GM19467 (cell line): ENCODE measurements around the gene LMBR1.
"Not testable (repeated sequence)": the region's sequence is repeated elsewhere in the genome, so short reads cannot be mapped to it uniquely, and the experiment has no call there.

Source experiments
- ATAC-seq: cut with Tn5 transposase; IDR thresholded peaks from one replicate; pipeline ENCODE4 v1.9.1; 2021; ENCODE audit warnings: mild to moderate bottlenecking, moderate library complexity; ENCODE audit not compliant: unreplicated experiment

The LMBR1 gene

DNA sequence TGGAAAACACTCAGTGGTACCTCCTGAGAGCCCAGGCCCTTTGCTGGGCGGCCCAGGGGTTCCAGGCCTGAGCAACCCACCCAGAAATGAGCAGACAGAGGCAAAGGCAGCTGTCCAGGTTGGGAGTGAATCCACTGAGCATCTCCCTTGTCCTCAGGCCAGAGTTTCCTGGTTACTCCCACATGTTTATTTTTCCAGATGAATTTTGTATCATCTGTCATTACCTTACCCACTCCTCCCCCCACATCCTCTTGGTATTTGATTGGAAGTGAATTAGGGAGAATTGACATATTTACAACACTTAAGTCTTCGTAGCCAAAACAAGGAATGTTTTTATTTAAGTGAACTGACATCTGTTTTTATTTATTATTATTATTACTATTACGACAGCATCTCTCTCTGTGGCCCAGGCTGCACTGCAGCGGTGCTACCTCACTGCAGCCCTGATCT, 13.2 kb upstream of the LMBR1 start:
- ATAC-seq = no peak

DNA sequence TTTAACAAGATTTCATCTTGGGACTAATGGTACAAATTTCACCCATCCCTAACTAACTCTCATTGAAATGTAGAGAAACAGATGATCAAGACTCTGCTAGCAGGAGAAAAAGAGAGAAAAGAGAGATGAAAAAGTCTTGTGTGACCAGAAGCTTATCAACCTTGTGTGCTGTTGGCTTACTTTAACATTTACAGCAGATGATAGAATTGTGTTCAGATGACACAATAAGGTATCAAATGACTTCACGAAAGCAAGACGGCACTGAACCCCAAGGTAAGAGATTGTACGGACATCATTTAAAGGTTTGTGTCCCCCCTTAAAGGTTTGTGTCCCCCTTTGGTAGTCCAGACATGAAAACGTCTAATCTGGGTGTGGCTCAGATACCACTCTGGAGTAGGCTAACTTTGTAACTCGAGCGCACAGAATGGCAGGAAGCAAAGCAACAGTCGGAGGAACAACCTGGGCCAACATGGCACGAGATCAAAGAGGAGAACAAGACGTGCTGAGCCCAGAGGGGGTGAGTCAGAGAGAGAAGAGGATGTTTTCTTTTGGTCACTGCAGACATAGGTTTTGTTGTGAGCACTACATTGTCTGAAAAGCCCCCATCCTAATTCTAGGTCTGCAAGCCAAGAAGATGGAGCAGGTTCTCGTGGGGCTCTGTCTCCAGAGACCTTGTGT, 10.4 kb upstream of the LMBR1 start:
- no peak for ATAC-seq

DNA sequence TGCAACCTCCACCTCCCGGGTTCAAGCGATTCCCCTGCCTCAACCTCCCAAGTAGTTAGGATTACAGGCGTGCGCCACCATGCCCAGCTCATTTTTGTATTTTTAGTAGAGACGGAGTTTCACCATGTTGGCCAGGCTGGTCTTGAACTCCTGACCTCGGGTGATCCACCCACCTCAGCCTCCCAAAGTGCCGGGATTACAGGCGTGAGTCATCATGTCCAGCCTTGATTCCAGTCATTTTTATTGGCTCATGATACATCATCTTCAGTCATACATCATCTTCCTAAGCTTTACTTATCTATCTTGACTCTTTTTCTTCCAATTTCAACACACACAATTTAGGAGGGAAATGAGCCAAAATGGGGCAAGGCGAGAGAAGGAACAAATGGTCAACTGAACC, 7.1 kb upstream of the LMBR1 start:
- ATAC-seq = not testable (repeated sequence)

DNA sequence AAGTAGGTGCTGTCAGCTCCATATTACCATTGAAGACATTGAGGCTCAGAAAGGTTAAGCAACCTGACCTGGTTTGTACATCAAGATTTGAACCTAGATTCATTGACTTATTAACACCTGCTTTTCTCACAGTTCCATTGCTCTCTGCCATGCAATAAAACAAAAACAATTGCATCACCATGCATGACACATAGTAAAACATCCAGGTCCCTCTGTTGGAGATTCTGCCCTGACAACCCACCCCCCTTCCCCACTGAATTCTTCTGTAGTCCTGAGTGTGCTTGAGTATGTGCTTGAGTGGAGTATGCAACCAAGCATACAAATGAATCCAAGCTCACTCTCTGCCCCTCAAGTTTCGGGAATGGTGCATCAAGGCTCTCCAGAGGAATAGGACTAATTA, 6.0 kb upstream of the LMBR1 start:
- no peak for ATAC-seq

DNA sequence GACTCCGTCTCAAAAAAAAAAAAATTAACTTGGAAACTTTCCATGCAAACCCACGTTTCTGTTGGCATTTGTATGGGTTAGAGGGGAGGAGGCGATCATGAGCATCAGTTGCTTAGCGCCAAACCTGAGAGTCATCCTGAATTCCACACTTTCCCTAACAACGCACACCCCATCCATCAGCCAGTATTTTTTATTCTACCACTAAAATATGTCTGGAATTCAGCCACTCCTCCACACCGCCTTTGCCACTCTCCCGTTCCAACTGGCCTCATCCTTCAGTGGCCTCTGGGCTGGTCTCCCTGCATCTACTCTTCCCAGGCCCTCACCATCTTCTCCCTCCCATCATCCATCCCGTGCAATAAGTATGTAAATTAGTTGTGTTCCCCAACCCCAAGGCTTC, 4.7 kb upstream of the LMBR1 start:
- ATAC-seq = no peak

DNA sequence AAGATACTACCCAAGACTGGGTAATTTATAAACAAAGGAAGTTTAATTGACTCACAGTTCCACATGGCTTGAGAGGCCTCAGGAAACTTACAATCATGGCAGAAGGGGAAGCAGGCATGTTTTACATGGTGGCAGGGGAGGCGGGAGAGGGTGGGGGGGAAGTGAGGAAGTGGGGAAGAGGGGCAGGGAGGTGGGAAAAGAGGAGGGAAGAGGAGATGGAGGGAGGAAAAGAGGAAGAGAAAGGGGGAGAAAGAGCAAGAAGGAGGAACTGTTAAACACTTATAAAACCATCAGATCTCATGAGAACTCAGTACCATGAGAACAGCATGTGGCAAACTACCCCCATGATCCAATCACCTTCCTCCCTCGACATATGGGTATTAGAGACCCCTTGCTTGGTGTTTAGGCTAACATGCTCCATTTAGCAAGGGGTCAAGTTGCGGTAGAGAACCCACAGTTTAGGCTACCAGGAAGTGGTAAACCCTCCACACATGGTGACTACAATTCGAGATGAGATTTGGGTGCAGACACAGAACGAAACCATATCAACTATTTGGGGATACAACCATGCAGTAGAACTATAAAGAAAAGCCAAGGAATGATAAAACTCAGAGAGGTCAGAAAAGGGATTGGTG, 3.5 kb upstream of the LMBR1 start:
- no peak for ATAC-seq

DNA sequence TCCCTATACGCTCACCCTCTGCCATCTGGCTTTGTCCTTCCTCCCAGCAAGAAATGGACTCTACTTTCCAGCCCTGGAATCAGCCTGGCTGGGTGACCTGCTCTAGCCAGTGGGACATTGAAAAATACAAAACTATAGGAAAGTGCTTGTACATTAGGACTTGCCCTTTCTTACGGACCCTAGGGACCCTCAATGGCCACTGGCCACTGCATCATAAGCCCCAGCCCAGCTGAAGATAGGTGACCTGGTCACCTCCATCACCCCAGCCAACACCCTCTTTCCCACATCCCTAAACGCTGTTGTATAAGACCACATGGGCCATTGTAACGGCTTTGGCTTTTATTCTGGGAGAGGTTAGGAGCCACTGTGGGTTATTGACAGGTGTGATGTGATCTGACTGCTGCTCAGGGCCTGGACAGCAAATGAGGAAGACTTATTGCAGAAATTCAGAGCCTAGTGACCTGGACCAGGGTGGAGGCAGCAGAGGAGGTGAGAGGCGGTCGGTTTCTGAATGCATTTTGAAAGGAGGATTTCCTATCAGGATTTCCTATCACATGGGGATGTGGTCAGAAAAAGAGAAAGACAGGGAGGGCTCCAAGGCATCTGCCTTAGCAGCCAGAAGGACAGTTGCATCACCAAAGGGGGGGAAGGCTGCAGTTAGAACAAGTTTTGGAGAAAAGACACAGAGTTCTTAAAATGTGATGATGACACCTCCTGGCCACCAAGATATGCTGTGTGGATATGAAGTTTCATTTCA, 2.2 kb upstream of the LMBR1 start:
- no peak for ATAC-seq

DNA sequence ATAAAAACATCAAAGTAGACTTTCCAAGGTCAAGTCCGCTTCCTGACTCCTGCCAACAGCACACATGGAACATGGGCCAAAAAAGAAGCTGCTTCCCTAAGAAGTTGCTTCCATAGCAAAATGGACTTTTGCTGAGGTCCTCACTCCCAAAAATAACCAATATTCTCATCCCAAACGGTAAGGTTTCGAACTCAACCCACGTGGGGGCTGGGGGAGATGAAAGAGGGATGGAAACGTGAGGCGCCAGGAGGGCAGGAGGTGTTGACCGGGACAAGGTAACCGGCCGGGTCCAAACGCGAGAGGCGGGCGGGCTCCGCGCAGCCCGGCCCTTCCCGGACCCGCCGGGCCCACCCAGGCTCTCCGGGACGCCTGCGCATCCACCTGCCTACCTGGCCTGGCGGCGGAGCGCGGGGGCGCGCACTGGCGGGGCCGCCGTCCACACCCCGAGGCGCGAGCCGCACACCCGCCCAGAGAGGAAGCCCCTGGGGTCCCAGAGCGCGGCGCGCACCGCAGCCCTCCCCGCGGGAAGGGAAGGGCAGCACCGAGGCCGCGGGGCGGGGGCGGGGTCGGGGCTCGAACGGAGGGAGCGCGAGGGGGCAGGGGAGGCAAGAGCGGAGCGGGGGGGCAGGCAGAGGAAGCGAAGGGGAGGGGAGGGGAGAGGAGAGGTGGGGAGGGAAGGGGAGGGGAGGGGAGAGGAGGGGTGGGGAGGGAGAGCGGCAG, 742 bp downstream of the LMBR1 start:
- ATAC-seq = peak; percentile 27

DNA sequence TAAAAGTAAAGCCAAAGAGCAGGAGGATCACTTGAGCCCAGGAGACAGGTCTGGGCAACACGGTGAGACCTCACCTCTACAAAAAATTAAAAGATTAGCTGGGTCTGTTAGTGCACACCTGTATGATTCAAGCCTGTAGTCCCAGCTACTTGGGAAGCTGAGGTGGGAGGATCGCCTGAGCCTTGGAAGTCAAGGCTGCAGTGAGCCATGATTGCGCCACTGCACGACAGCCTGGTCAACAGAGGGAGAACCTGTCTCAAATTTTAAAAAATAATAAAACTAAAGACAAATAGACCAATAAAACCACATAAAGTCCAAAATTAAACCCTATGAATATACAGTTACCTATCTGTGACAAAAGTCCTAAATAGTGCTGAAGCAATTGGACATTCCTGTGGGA, 3.2 kb downstream of the LMBR1 start:
- ATAC-seq = no peak

DNA sequence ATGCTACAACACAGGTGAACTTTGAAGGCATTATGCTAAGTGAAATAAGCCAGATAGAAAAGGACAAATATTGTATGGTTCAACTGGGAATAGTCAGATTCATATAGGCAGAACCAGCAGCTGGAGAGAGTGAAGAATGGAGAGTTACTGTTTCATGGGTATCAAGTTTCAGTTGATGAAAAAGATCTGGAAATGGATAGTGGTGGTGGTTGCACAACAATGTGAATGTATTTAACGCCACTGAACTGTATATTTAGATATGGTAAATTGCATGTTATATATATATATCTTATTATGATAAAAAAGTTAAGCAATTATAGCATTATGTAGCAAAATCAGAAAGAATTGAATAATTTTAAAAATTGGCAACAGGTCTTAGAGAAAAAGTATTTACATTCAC, 3.9 kb downstream of the LMBR1 start:
- no peak for ATAC-seq

DNA sequence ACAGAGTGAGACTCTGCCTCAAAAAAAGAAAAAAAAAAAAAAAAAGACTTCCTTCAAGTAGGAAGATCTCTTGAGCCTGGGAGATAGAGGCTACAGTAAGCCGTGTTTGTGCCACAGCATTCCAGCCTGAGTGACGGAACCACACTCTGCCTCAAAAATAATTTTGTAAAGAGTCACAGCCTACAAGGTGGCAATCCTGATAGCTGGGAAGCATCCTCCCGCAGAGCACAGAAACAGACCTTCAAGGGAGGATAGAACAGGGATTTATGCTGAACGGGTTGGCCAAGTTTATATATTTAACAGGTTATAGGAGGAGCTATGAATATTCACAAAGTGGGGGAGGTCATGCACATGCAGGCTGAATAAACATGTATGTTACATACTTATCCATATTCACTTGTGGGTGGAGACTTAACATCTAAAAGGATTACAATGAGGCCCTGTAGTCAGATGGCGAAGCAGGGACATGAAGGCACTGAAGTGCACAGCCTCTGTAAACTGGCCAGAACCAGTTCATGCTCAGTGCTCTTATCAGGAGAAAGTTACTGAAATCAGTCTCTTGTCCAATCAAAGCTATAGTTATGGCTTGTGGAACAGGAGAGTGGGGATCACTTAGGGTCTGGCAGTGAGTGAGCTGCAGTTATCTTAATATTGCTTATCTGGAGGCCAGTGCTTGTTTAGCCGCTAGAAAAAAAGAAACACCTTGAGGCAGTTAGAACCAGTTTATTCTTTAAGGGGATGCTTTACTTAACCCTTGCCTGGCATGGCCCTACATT, 6.8 kb downstream of the LMBR1 start:
- no peak for ATAC-seq

DNA sequence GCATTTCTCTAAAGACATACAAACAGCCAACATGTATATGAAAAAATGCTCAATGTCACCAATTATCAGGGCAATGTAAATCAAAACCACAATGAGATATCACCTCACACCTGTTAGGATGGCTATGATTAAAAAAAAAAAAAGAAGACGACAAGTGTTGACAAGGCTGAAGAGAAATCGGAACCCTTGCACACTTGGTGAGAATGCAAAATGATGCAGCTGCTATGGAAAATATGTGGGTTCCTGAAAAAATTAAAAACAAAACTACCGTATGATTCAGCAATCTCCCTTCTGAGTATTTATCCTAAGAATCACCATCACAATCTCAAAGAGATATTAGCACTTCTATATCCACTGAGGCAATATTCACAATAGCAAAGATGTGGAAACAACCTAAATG, 11.3 kb downstream of the LMBR1 start:
- ATAC-seq = no peak

DNA sequence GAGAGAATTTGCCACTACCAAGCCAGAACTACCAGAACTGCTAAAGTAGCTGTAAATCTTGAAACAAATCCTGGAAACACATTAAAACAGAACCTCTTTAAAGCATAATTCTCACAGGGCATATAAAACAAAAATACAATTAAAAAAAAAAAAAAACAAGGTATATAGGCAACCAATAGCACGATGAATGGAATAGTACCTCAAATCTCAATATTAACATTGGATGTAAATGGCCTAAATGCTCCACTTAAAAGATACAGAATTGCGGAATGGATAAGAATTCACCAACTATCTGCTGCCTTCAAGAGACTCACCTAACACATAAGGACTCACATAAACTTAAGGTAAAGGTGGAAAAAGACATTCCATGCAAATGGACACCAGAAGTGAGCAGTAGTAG, 17.2 kb downstream of the LMBR1 start:
- ATAC-seq = no peak

DNA sequence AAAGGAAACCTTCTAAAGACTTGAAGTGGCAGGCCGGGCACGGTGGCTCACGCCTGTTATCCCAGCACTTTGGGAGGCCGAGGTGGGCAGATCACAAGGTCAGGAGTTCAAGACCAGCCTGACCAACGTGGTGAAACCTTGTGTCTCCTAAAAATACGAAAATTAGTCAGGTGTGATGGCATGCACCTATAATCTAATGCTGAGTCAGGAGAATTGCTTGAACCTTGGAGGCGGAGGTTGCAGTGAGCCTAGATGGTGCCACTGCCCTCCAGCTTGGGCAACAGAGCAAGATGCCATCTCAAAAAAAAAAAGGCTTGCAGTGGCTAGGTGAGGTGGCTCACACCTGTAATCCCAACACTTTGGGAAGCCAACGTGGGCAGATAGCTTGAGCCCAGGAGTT, 24.6 kb downstream of the LMBR1 start:
- ATAC-seq = not testable (repeated sequence)

DNA sequence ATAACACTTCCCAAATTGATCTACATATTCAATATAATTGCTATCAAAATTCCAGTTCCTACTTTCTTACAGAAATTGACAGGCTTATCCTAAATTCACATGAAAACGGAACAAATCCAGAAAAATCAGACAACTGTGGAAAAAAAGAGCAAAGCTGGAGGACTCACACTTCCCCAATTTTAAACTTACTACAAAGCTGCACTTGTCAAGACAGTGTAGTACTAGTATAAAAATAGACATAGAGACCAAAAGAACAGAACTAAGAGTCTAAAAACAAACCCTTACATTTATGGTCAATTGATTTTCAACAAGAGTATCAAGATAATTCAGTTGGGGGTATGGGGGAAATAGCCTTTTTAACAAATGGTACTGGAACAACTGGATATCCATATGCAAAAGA, 27.5 kb downstream of the LMBR1 start:
- ATAC-seq = no peak

DNA sequence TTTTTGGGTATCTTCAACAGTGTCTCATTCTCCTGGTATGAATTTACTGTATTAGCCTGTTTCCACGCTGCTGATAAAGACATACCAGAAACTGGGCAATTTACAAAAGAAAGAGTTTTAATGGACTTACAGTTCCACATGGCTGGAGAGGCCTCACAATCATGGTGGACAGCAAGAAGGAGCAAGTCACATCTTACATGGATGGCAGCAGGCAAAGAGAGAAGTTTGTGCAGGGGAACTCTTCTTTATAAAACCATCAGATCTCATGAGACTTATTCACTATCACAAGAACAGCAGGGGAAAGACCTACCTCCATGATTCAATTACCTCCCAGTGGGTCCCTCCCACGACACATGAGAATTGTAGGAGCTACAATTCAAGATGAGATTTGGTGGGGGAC, 31.0 kb downstream of the LMBR1 start:
- ATAC-seq = not testable (repeated sequence)

DNA sequence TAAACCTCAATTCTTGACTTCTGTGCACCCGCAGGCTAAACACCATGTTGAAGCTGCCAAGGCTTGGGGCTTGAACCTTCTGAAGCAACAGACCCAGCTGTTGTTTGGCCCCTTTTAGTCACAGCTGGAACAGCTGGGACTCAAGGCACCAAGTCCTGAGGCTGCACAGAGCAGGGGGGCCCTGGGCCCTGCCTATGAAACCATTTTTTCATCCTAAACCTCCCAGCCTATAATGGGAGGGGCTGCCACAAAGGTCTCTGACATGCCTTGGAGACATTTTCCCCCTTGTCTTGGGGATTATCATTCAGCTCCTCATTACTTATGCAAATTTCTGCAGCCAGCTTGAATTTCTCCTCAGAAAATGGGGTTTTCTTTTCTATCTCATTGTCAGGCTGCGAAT, 31.8 kb downstream of the LMBR1 start:
- no peak for ATAC-seq

DNA sequence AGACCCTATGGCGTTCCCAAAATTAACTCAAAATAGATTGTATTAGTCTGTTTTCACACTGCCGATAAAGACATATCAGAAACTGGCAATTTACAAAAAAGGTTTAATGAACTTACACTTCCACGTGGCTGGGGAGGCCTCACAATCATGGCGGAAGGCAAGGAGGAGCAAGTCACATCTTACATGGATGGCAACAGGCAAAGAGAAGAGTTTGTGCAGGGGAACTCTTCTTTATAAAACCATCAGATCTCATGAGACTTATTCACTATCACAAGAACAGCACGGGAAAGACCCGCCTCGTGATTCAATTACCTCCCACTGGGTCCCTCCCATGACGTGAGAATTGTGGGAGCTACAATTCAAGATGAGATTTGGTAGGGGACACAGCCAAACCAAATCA, 32.9 kb downstream of the LMBR1 start:
- ATAC-seq = not testable (repeated sequence)

DNA sequence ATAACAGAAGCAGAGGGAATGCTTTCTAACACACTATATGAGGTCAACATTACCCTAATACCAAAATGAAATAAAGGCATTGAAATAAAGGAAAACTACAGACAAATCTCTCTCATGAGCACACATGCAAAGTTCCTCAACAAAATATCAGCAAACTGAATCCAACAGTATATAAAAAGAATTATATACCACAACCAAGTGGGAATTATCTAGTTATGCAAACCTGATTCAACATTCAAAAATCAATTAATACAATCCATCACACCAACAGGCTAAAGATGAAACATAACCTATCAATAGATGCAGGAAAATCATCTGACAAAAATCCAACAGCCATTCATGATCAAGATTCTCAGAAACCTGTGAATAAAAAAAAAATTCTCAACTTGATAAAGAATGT, 34.5 kb downstream of the LMBR1 start:
- ATAC-seq = no peak

DNA sequence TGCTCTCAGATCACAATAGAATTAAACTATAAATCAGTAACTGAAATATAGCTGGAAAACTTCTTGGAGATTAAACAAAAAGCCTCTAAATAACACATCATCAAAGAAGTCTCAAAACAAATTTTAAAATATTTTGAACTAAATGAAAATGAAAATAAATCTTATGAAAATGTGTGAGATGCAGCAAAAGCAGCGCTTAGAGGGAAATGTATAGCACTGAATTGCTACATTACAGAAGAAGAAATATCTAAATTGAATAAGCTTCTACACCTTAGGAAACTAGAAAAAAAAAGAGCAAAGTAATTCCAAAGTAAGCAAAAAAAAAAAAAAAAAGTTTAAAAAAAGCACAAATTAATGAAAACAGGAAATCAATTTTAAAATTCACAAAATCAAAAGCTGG, 35.2 kb downstream of the LMBR1 start:
- no peak for ATAC-seq

DNA sequence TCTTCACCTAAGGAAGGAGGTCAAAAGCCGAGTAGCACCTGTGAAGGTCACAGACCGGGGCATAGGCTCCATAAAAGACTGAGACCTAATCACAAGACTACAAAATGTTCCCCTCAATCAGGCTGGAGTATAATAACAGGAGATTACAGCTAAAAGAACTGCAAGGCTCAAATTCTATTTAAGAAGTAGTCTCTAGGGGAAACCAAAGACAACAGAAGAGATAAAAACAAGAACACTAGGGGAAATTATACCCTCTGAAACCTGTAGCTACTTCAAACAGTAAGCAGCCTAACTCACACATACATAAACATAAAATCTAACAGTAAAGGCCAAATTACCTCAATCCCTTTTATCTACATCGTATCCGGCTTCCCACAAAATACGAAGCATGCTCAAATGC, 38.3 kb downstream of the LMBR1 start:
- ATAC-seq = no peak
